ENCODE measurements around the gene CCDC43. TPM values are rescaled to one million over a fixed set of nuclear protein-coding genes. Genes with fewer than 3 reads are reported as not detected.

CCDC43 gene
- total and polyA plus RNA-seq, 3 experiments from 2014 or later = 13.0 to 30.9 (median 30.6) TPM

DNA sequence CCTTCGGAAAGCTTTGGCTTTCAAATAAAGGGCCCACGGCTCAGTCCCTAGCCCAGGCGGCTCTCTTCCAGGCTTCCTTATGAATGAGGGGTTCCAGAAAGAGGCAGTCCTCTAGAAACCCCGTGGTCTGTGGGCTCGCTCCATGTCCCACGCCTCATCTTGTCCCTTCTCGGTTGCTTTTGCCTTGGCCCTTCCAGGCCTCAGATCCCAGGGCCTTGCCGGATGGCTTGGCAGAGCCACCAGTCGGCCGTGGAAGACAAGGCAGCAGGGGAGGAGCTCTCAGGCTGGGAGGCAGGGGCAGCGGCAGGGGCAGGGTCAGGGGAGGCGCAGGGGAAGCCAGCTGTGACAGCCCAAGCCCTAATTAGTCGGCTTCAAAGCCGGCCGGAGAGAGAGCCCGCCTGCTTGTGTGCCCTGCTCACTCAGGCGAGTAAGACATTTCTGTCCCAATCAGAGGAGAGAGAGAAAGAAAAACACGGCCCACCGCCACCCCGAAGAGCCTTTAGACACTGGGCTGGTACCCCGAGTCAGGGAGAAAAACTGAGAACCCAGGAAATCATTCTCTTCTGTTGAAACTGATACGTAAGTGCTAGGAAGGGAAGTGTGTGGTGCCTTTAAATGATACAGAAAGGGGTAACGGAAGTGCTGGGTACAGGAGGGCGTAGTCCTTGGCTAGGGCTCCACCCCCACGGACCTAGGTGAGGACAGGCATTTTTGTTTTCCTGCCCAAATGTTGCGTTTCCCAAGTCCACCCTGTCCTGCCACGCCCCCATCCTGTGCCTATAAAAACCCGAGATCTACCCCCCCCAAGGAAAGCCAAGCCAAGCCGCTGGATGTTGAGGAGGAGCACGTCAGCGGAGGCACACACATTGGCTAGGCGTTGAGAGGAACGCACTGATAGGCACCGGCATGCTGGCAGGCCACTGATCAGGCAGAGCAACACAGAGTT lies 61.1 kb downstream of the CCDC43 start:
- Histone ChIP-seq H3K4me3 (ENCODE audit: low read length) (no peak overlapping the region), H3K27me3 (ENCODE audit: insufficient read depth, low read length, poor library complexity, severe bottlenecking) (no peaks in the 10 kb centered on the region), H3K9me3 (ENCODE audit: low read length) (no peaks in the 10 kb centered on the region), H3K4me1 (ENCODE audit: insufficient read depth, low read length) (no peaks in the 10 kb centered on the region), H3K27ac (ENCODE audit: low read depth, low read length) (no peak overlapping the region), H3K36me3 (ENCODE audit: insufficient read depth, low read length) (no peaks in the 10 kb centered on the region)
- no peak overlapping the region for H3K27ac Mint-ChIP-seq
- no peak overlapping the region for H3K4me3 Mint-ChIP-seq
- CTCF ChIA-PET = no interaction called here
- H3K27me3 Mint-ChIP-seq = peaks cover 11 to 40% of the 10 kb centered on the region in 2 donors
- no peaks in the 10 kb centered on the region for H3K36me3 Mint-ChIP-seq
- DNase-seq = no peak
- POLR2A ChIA-PET = no interaction called here
- no peaks in the 10 kb centered on the region for H3K9me3 Mint-ChIP-seq
- H3K4me1 Mint-ChIP-seq = no peaks in the 10 kb centered on the region

DNA sequence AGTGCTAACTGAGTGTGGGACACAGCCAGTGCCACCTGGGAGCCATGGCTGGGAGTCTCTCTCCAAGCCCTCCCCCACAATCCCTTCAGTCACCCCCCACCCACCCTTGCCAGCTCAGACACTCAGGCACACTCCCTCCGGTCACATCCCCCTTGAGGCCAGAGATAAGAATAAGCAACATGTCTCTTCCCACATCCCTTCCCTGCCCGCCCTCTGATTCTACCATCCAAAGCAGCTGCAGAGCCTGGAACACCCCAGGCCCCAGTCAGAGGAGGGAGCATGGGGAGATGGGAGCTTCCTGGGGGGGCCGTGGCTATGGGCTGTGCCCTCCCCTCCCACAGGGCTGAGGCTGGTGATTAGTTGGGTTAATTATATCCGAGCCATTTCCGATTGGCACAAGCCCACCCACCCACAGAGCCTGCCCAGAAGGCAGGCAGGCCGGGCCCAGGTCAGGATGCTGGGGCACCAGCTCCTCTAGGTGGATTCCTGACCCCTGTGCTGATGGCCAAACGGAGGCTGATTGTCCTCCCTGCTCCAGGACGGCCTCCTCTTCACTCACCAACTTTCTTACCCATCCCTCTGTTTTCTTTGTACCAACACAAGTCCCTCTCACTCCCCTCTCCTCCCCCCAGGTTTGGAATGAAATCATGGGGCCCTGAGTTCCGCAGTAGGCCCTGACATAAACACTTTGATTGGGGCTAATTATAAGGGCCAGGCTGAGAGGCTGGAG lies 61.9 kb downstream of the CCDC43 start:
- CTCF ChIA-PET = no interaction called here

More for the DNA sequence above, 61.9 kb downstream of the CCDC43 start:
- H3K27me3 Mint-ChIP-seq = peaks cover 9 to 36% of the 10 kb centered on the region in 2 donors
- Histone ChIP-seq H3K27ac (ENCODE audit: low read depth, low read length) (no peak overlapping the region), H3K27me3 (ENCODE audit: insufficient read depth, low read length, poor library complexity, severe bottlenecking) (no peaks in the 10 kb centered on the region), H3K4me3 (ENCODE audit: low read length) (no peak overlapping the region), H3K4me1 (ENCODE audit: insufficient read depth, low read length) (no peaks in the 10 kb centered on the region), H3K36me3 (ENCODE audit: insufficient read depth, low read length) (no peaks in the 10 kb centered on the region), H3K9me3 (ENCODE audit: low read length) (no peaks in the 10 kb centered on the region)
- H3K9me3 Mint-ChIP-seq = no peaks in the 10 kb centered on the region
- no peaks in the 10 kb centered on the region for H3K36me3 Mint-ChIP-seq
- H3K4me1 Mint-ChIP-seq = no peaks in the 10 kb centered on the region
- H3K27ac Mint-ChIP-seq = no peak overlapping the region
- no peak overlapping the region for H3K4me3 Mint-ChIP-seq
- no peak for DNase-seq
- POLR2A ChIA-PET = no interaction called here

Other genes with a start within 250 kb of the CCDC43 start
- gene GPATCH8, start 186.4 kb downstream of the CCDC43 start, total RNA-seq = 10 to 100 TPM; 41.6 to 43.3 TPM
- 73.3 TPM for gene GPATCH8, start 186.4 kb downstream of the CCDC43 start, polyA plus RNA-seq
- gene FZD2, start 132.3 kb downstream of the CCDC43 start, total RNA-seq = under 1 TPM in 1 of 2 experiments, not detected in 1; 0.11 TPM
- gene FZD2, start 132.3 kb downstream of the CCDC43 start, polyA plus RNA-seq = not detected
- under 1 TPM; 0.16 to 0.31 TPM for gene MEIOC, start 33.3 kb downstream of the CCDC43 start, total RNA-seq
- 0.09 TPM for gene MEIOC, start 33.3 kb downstream of the CCDC43 start, polyA plus RNA-seq
- 10 to 100 TPM; 15.2 to 16.1 TPM for gene DBF4B, start 18.9 kb upstream of the CCDC43 start, total RNA-seq
- 0.75 TPM for gene DBF4B, start 18.9 kb upstream of the CCDC43 start, polyA plus RNA-seq
- under 1 TPM; 0.35 to 0.71 TPM for gene ADAM11, start 69.2 kb upstream of the CCDC43 start, total RNA-seq
- gene ADAM11, start 69.2 kb upstream of the CCDC43 start, polyA plus RNA-seq = not detected
- gene GJC1, start 140.5 kb upstream of the CCDC43 start, total RNA-seq = 10 to 100 TPM in 1 of 2 experiments, 1 to 10 TPM in 1; 9.4 to 10.2 TPM
- gene GJC1, start 140.5 kb upstream of the CCDC43 start, polyA plus RNA-seq = not detected
- not detected for gene HIGD1B, start 158.1 kb upstream of the CCDC43 start, total RNA-seq
- gene HIGD1B, start 158.1 kb upstream of the CCDC43 start, polyA plus RNA-seq = 0.56 TPM
- 100 to 1,000 TPM; 229 to 241 TPM for gene EFTUD2, start 209.7 kb upstream of the CCDC43 start, total RNA-seq
- 77.6 TPM for gene EFTUD2, start 209.7 kb upstream of the CCDC43 start, polyA plus RNA-seq
- gene GFAP, start 225.7 kb upstream of the CCDC43 start, total RNA-seq = not detected
- gene GFAP, start 225.7 kb upstream of the CCDC43 start, polyA plus RNA-seq = not detected